B cell (primary cell): ENCODE data around the gene PIP5KL1. TPM values are rescaled to one million over a fixed set of nuclear protein-coding genes. Genes with fewer than 3 reads are reported as not detected.
A peak's percentile ranks its signal among the peaks of the same experiment; 100 is the strongest.

Source experiments
- ATAC-seq: fragments of 200-7000 bp; cut with Tn5 transposase; one replicate; pipeline ENCODE4 v1.10.0; 2021; ENCODE audit warnings: low read depth, mild to moderate bottlenecking, moderate number of reproducible peaks, moderate library complexity
- CTCF ChIA-PET: fragments of 350-600 bp; sonication (Branson Sonifier 250); formaldehyde crosslinking; loops from one replicate; lab custom pipeline; 2021; ENCODE audit warnings: antibody characterized with exemption, inconsistent platforms; lab: Charles Lee
- POLR2A ChIA-PET: fragments of 350-600 bp; sonication (Branson Sonifier 250); formaldehyde crosslinking; loops from one replicate; lab custom pipeline; 2021; ENCODE audit warnings: antibody characterized with exemption; lab: Charles Lee
- DNase-seq: peaks from one replicate; pipeline ENCODE4 v3.0.0; 2013
- H2AFZ ChIP-seq: 2 replicates; pipeline ENCODE4 v1.6.1; 2012; ENCODE audit warnings: mild to moderate bottlenecking, low read depth, low read length; ENCODE audit not compliant: insufficient read depth, poor library complexity, severe bottlenecking
- H3K27ac ChIP-seq, 2 donors: 1 replicate in 1 of 2; 2 replicates in 1 of 2; pipeline ENCODE4 v1.5.1; 2012 to 2013; ENCODE audit warnings: low read length in 2 of 2, mild to moderate bottlenecking in 2 of 2, moderate library complexity in 1 of 2
- H3K27me3 ChIP-seq, 4 experiments: fragments of 200-600 bp in 1 of 4; sonication (generic) in 1 of 4; replicated peaks in 1 of 4; 1 replicate in 2 of 4; 2 replicates in 2 of 4; pipeline versions ENCODE4 v1.6.1 to v1.7.0; 2013 to 2016; ENCODE audit warnings: low read length in 3 of 4, mild to moderate bottlenecking in 2 of 4, mixed read lengths in 1 of 4, moderate library complexity in 1 of 4; ENCODE audit not compliant: insufficient read depth in 4 of 4, control insufficient read depth in 3 of 4; ENCODE audit errors: control extremely low read depth in 1 of 4
- H3K36me3 ChIP-seq, 2 experiments: replicated peaks in 1 of 2; 1 replicate in 1 of 2; 2 replicates in 1 of 2; pipeline versions ENCODE4 v1.6.1 to v1.7.1; 2013; ENCODE audit warnings: low read length in 1 of 2; ENCODE audit not compliant: insufficient read depth in 2 of 2, control insufficient read depth in 1 of 2; ENCODE audit errors: control extremely low read depth in 1 of 2, extremely low read depth in 1 of 2
- H3K4me1 ChIP-seq, 2 donors: fragments of 200-600 bp in 1 of 2; sonication (generic) in 1 of 2; 1 replicate in 1 of 2; 2 replicates in 1 of 2; pipeline versions ENCODE4 v1.5.1 to v1.6.1; 2013 to 2017; ENCODE audit warnings: low read length in 2 of 2; ENCODE audit not compliant: control insufficient read depth in 2 of 2, insufficient read depth in 2 of 2
- H3K4me2 ChIP-seq: replicated peaks from 2 replicates; pipeline ENCODE3; 2012; ENCODE audit warnings: mild to moderate bottlenecking, low read depth, low read length; ENCODE audit not compliant: poor library complexity, severe bottlenecking
- H3K4me3 ChIP-seq, 5 experiments: fragments of 200-600 bp in 1 of 5; sonication (generic) in 1 of 5; 1 replicate in 3 of 5; 2 replicates in 2 of 5; pipeline versions ENCODE4 v1.5.1 to v1.7.0; 2011 to 2016; ENCODE audit warnings: low read length in 4 of 5, mild to moderate bottlenecking in 4 of 5, low read depth in 2 of 5, control low read depth in 1 of 5, moderate library complexity in 1 of 5; ENCODE audit not compliant: insufficient read depth in 1 of 5; ENCODE audit errors: control extremely low read depth in 1 of 5, extremely low read depth in 1 of 5
- H3K79me2 ChIP-seq: fragments of 200-600 bp; sonication (generic); one replicate; pipeline ENCODE4 v1.6.0; 2016; ENCODE audit warnings: low read length; ENCODE audit not compliant: control insufficient read depth, insufficient read depth
- H3K9ac ChIP-seq: fragments of 200-600 bp; sonication (generic); 2 replicates; pipeline ENCODE4 v1.6.1; 2017; ENCODE audit warnings: mild to moderate bottlenecking, low read length, moderate library complexity
- H3K9me3 ChIP-seq, 3 donors: one replicate each; pipeline versions ENCODE4 v1.6.1 to v1.7.1; 2013; ENCODE audit warnings: low read length in 2 of 3; ENCODE audit not compliant: control insufficient read depth in 2 of 3, insufficient read depth in 1 of 3; ENCODE audit errors: control extremely low read depth in 1 of 3
- H4K20me1 ChIP-seq: 2 replicates; pipeline ENCODE4 v1.6.0; 2012; ENCODE audit warnings: mild to moderate bottlenecking, low read length; ENCODE audit not compliant: insufficient read depth, control insufficient read depth, poor library complexity, severe bottlenecking
- H3K27ac Mint-ChIP-seq: one replicate; pipeline ENCODE4 v1.8.0; 2021; ENCODE audit warnings: mixed read lengths
- H3K27me3 Mint-ChIP-seq: one replicate; pipeline ENCODE4 v1.8.0; 2021; ENCODE audit warnings: mixed read lengths
- H3K4me1 Mint-ChIP-seq: one replicate; pipeline ENCODE4 v1.8.0; 2021; ENCODE audit warnings: mixed read lengths
- H3K4me3 Mint-ChIP-seq: one replicate; pipeline ENCODE4 v1.8.0; 2021; ENCODE audit warnings: mixed read lengths
- H3K9me3 Mint-ChIP-seq: one replicate; pipeline ENCODE4 v1.8.0; 2022; ENCODE audit warnings: mixed read lengths; ENCODE audit not compliant: insufficient read depth
- CTCF ChIP-seq: fragments of 200-600 bp; IDR thresholded peaks from one replicate; pipeline ENCODE4 v1.8.0; 2022; ENCODE audit warnings: antibody characterized with exemption, mild to moderate bottlenecking
- EZH2 ChIP-seq: IDR thresholded peaks from 2 replicates; pipeline ENCODE4 v1.6.1; 2012; ENCODE audit warnings: borderline replicate concordance, low read depth, mild to moderate bottlenecking, moderate library complexity, low read length; ENCODE audit not compliant: insufficient read depth, poor library complexity, severe bottlenecking
- WGBS: methylation state at CpG from one replicate; pipeline ENCODE4 v1.1.5; 2013; ENCODE audit warnings: missing lambda C conversion rate; ENCODE audit not compliant: insufficient coverage; 5-methylcytosine and 5-hydroxymethylcytosine counted together
- intact Hi-C: fragments of 100-400 bp; cut with micrococcal nuclease; formaldehyde crosslinking; loops from one replicate; pipeline ENCODE4 v1.10.0; 2022
- polyA plus RNA-seq: library from polyadenylated mRNA; depleted of rRNA; stranded (reverse); fragments of >200 nt; gene quantifications from 2 replicates; pipeline ENCODE4 v1.2.3, GENCODE V29; 2012
- total RNA-seq, 2 donors: library from RNA; stranded (reverse); fragments of 120-200 nt in 1 of 2; gene quantifications; 1 replicate in 1 of 2; 2 replicates in 1 of 2; pipeline versions ENCODE4 v1.2.3 to v1.2.4, GENCODE V29; 2013 to 2022

Gene PIP5KL1
- total and polyA plus RNA-seq, 2 donors (not counting 1 experiment from before 2014, with no cell fraction given): 0.75 to 1.4 TPM

- intact Hi-C loops: no loop called here
- 97% methylated on average over 36 of the region's 38 CpGs for WGBS
- Histone ChIP-seq H3K4me2 (no peak overlapping the region), H3K27ac (no peak overlapping the region), H3K4me1 (peaks cover 17 to 18% of the 10 kb centered on the region in 2 donors), H3K9ac (no peak overlapping the region), H3K36me3 (peaks cover 0 to 75% of the 10 kb centered on the region in 2 experiments), H2AFZ (no peak overlapping the region), H3K27me3 (no peaks in the 10 kb centered on the region), H3K79me2 (peaks cover 26% of the 10 kb centered on the region), H3K4me3 (no peak overlapping the region), H4K20me1 (peaks cover 76% of the 10 kb centered on the region), H3K9me3 (no peaks in the 10 kb centered on the region)
- TF ChIP-seq CTCF: no peak
- no peak for TF ChIP-seq EZH2
- ATAC-seq (no peak), DNase-seq (no peak)
- Mint-ChIP-seq H3K4me1 (peaks cover 26% of the 10 kb centered on the region), H3K27ac (peak overlapping the region; percentile 41), H3K9me3 (no peaks in the 10 kb centered on the region), H3K4me3 (no peak overlapping the region), H3K27me3 (no peaks in the 10 kb centered on the region)
- POLR2A ChIA-PET: interaction anchor here (1.3 to 2.4 kb wide), 5 partner anchors 35 to 90 kb away, joined by 3 to 15 read pairs (median 6); partner anchors contain the start of gene EEIG1
- CTCF ChIA-PET: interaction anchor here (0.8 to 12.6 kb wide), 17 partner anchors 11 to 172 kb away, joined by 3 to 310 read pairs (median 9); partner anchors contain the start of gene EEIG1
Observed at GRCh38 chr9:127944586-127945218, 14.1 kb upstream of the PIP5KL1 start.

- peaks cover 68% of the 10 kb centered on the region for H4K20me1 ChIP-seq
- peaks cover 17 to 18% of the 10 kb centered on the region in 2 donors for H3K4me1 ChIP-seq
- H3K4me3 ChIP-seq: no peak overlapping the region
- H3K9me3 Mint-ChIP-seq: no peaks in the 10 kb centered on the region
- POLR2A ChIA-PET: interaction anchor here (0.5 to 2.4 kb wide), 7 partner anchors 36 to 183 kb away, joined by 3 to 15 read pairs (median 6); partner anchors contain the start of gene EEIG1
- no peak overlapping the region for H3K9ac ChIP-seq
- intact Hi-C loops: loop anchor here (1.0 to 2.0 kb wide), 3 partner anchors 37 to 174 kb away; partner anchors contain the start of gene EEIG1
- H3K9me3 ChIP-seq: no peaks in the 10 kb centered on the region
- peak overlapping the region; percentile 12 to 54 for H3K27ac ChIP-seq
- H2AFZ ChIP-seq: no peak overlapping the region
- CTCF ChIA-PET: interaction anchor here (0.6 to 12.6 kb wide), 35 partner anchors 9 to 209 kb away, joined by 3 to 310 read pairs (median 6); partner anchors contain the start of genes EEIG1, NAIF1, SLC25A25 and TOR2A
- peaks cover 0 to 70% of the 10 kb centered on the region in 2 experiments for H3K36me3 ChIP-seq
- H3K27ac Mint-ChIP-seq: peak overlapping the region; percentile 76
- H3K4me3 Mint-ChIP-seq: no peak overlapping the region
- peaks cover 19% of the 10 kb centered on the region for H3K79me2 ChIP-seq
- H3K4me2 ChIP-seq: peak overlapping the region; percentile 36
- DNase-seq (peak; percentile 86), ATAC-seq (peak; percentile 88)
- no peaks in the 10 kb centered on the region for H3K27me3 ChIP-seq
- no peaks in the 10 kb centered on the region for H3K27me3 Mint-ChIP-seq
- TF ChIP-seq EZH2: no peak
- TF ChIP-seq CTCF: peak; percentile 85
- peaks cover 27% of the 10 kb centered on the region for H3K4me1 Mint-ChIP-seq
- 42% methylated on average over 10 of the region's 13 CpGs for WGBS
Observed at GRCh38 chr9:127943731-127944144, 13.2 kb upstream of the PIP5KL1 start.
